A549 (cell line): ENCODE results near the gene ERN1.

Experiments
- CTCF ChIP-seq: fragments of >200 bp; sonication (Bioruptor Twin); formaldehyde crosslinking; IDR thresholded peaks from 3 replicates; pipeline ENCODE4 v1.5.1; 2016
- ESRRA ChIP-seq: fragments of 150-350 bp; IDR thresholded peaks from 2 replicates; pipeline ENCODE4 v1.6.1; 2014; ENCODE audit warnings: mild to moderate bottlenecking, low read length, borderline replicate concordance
- HEYL ChIP-seq: fragments of 250-450 bp; sonication (Bioruptor Pico); IDR thresholded peaks from 2 replicates; pipeline ENCODE4 v1.8.0; 2021; ENCODE audit warnings: mild to moderate bottlenecking, moderate library complexity
- MAZ ChIP-seq: fragments of 150-350 bp; IDR thresholded peaks from 2 replicates; pipeline ENCODE4 v1.6.1; 2014; ENCODE audit warnings: antibody characterized with exemption, low read depth, low read length, borderline replicate concordance
- RARB ChIP-seq: fragments of 250-450 bp; sonication (Bioruptor Pico); IDR thresholded peaks from 2 replicates; pipeline ENCODE4 v1.8.0; 2021; ENCODE audit warnings: mild to moderate bottlenecking, moderate library complexity
- TF ChIP-seq, protein P1 (sequence below): IDR thresholded peaks from 2 replicates; pipeline ENCODE4 v1.6.1; 2012

DNA sequence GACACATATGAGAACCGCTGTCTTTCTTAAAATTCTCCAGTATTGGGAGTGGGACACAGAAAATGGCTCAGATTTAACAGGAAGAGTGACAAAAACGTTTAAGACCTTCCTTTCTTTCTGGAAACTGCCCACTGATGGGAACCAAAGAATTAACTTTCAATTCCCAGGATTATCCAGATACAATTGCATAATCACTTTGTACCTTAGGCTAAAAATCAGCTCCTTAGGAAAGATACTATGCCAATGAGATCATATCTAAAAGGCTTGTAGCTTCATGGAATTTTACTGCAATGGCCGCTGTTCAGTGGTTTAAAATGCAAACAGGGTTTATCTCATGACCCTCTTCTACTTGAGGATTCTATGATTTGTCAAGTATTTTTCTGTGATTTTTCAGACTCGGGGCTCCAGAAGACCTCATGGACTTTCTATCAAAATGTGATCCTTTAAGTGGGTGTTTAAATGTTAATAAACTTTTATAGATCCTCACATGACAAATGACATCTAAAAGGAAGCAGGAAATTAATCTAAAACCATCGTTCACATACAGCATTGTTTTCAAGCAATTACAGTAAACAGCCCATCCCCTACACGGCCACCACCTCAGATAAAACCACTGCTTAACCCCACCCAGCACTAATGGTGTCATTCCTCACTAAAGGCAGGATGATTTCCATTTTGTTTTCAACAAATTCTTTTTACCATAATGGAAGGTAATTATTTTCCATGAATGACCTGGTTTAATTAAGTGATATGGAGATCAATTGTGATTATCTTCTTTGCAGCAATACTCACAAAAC is 31.6 kb upstream of the ERN1 start:
- TF ChIP-seq HEYL (CRISPR knock-in tag) (no peak), CTCF (no peak), MAZ (no peak), RARB (no peak), ESRRA (no peak)
- TF ChIP-seq, protein P1, sequence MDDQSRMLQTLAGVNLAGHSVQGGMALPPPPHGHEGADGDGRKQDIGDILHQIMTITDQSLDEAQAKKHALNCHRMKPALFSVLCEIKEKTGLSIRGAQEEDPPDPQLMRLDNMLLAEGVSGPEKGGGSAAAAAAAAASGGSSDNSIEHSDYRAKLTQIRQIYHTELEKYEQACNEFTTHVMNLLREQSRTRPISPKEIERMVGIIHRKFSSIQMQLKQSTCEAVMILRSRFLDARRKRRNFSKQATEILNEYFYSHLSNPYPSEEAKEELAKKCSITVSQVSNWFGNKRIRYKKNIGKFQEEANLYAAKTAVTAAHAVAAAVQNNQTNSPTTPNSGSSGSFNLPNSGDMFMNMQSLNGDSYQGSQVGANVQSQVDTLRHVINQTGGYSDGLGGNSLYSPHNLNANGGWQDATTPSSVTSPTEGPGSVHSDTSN = no peak
